ENCODE data around the gene ZNF787. TPM values are rescaled to one million over a fixed set of nuclear protein-coding genes. Genes with fewer than 3 reads are reported as not detected.
"Not testable (repeated sequence)": the region's sequence is repeated elsewhere in the genome, so short reads cannot be mapped to it uniquely, and the experiment has no call there.

ZNF787 gene
- total and polyA plus RNA-seq, 2 donors, result 19.4 to 19.8 TPM

- Histone ChIP-seq H3K36me3 (ENCODE audit: control insufficient read depth in 2 of 2, insufficient read depth in 2 of 2, low read length in 1 of 2) (peaks cover 40 to 73% of the 10 kb centered on the region in 2 donors), H3K27me3 (ENCODE audit: control insufficient read depth in 2 of 2, insufficient read depth in 1 of 2, low read length in 1 of 2) (no peaks in the 10 kb centered on the region), H3K9me3 (ENCODE audit: control insufficient read depth in 2 of 2, insufficient read depth in 1 of 2, low read length in 1 of 2) (no peaks in the 10 kb centered on the region), H3K4me1 (ENCODE audit: control insufficient read depth in 2 of 2, insufficient read depth in 2 of 2, low read length in 2 of 2) (peaks cover 3 to 26% of the 10 kb centered on the region in 2 donors), H3K27ac (ENCODE audit: low read depth in 1 of 2, low read length in 1 of 2) (no peak overlapping the region), H3K4me3 (ENCODE audit: low read length in 2 of 2) (no peak overlapping the region)
- DNase-seq (ENCODE audit: low read depth in 6 of 9, low spot score in 9 of 9), result no peak
- WGBS, result 97% methylated on average over 9 of the region's 9 CpGs
Observed at GRCh38 chr19:56159009-56159559, 38.0 kb upstream of the ZNF787 start.

- Histone ChIP-seq H3K9me3 (ENCODE audit: control insufficient read depth in 2 of 2, insufficient read depth in 1 of 2, low read length in 1 of 2) (no peaks in the 10 kb centered on the region), H3K36me3 (ENCODE audit: control insufficient read depth in 2 of 2, insufficient read depth in 2 of 2, low read length in 1 of 2) (peaks cover 40 to 75% of the 10 kb centered on the region in 2 donors), H3K4me3 (ENCODE audit: low read length in 2 of 2) (no peak overlapping the region), H3K4me1 (ENCODE audit: control insufficient read depth in 2 of 2, insufficient read depth in 2 of 2, low read length in 2 of 2) (peaks cover 11 to 26% of the 10 kb centered on the region in 2 donors), H3K27me3 (ENCODE audit: control insufficient read depth in 2 of 2, insufficient read depth in 1 of 2, low read length in 1 of 2) (no peaks in the 10 kb centered on the region), H3K27ac (ENCODE audit: low read depth in 1 of 2, low read length in 1 of 2) (no peak overlapping the region)
- no peak for DNase-seq (ENCODE audit: low read depth in 6 of 9, low spot score in 9 of 9)
- WGBS, result 88% methylated on average over 16 of the region's 16 CpGs
Observed at GRCh38 chr19:56158170-56158757, 37.2 kb upstream of the ZNF787 start.

- peaks cover 12 to 19% of the 10 kb centered on the region in 2 donors for H3K4me1 ChIP-seq (ENCODE audit: control insufficient read depth in 2 of 2, insufficient read depth in 2 of 2, low read length in 2 of 2)
- H3K36me3 ChIP-seq (ENCODE audit: control insufficient read depth in 2 of 2, insufficient read depth in 2 of 2, low read length in 1 of 2), result peaks cover 40 to 80% of the 10 kb centered on the region in 2 donors
- H3K9me3 ChIP-seq (ENCODE audit: control insufficient read depth in 2 of 2, insufficient read depth in 1 of 2, low read length in 1 of 2), result no peaks in the 10 kb centered on the region
- no peak for DNase-seq (ENCODE audit: low read depth in 6 of 9, low spot score in 9 of 9)
- no peak overlapping the region for H3K4me3 ChIP-seq (ENCODE audit: low read length in 2 of 2)
- 99% methylated on average over 11 of the region's 11 CpGs for WGBS
- H3K27ac ChIP-seq (ENCODE audit: low read depth in 1 of 2, low read length in 1 of 2), result no peak overlapping the region
- no peaks in the 10 kb centered on the region for H3K27me3 ChIP-seq (ENCODE audit: control insufficient read depth in 2 of 2, insufficient read depth in 1 of 2, low read length in 1 of 2)
Observed at GRCh38 chr19:56156768-56157167, 35.7 kb upstream of the ZNF787 start.

GRCh38 chr19:56155124-56155687 is 34.1 kb upstream of the ZNF787 start:
- no peak for DNase-seq (ENCODE audit: low read depth in 6 of 9, low spot score in 9 of 9)
- Histone ChIP-seq H3K4me1 (ENCODE audit: control insufficient read depth in 2 of 2, insufficient read depth in 2 of 2, low read length in 2 of 2) (peaks cover 12 to 16% of the 10 kb centered on the region in 2 donors), H3K9me3 (ENCODE audit: control insufficient read depth in 2 of 2, insufficient read depth in 1 of 2, low read length in 1 of 2) (no peaks in the 10 kb centered on the region), H3K4me3 (ENCODE audit: low read length in 2 of 2) (no peak overlapping the region), H3K27ac (ENCODE audit: low read depth in 1 of 2, low read length in 1 of 2) (no peak overlapping the region), H3K27me3 (ENCODE audit: control insufficient read depth in 2 of 2, insufficient read depth in 1 of 2, low read length in 1 of 2) (no peaks in the 10 kb centered on the region), H3K36me3 (ENCODE audit: control insufficient read depth in 2 of 2, insufficient read depth in 2 of 2, low read length in 1 of 2) (peaks cover 38 to 71% of the 10 kb centered on the region in 2 donors)
- WGBS, result 96% methylated on average over 17 of the region's 17 CpGs

GRCh38 chr19:56153507-56153906 is 32.4 kb upstream of the ZNF787 start:
- Histone ChIP-seq H3K27me3 (ENCODE audit: control insufficient read depth in 2 of 2, insufficient read depth in 1 of 2, low read length in 1 of 2) (no peaks in the 10 kb centered on the region), H3K9me3 (ENCODE audit: control insufficient read depth in 2 of 2, insufficient read depth in 1 of 2, low read length in 1 of 2) (no peaks in the 10 kb centered on the region), H3K4me3 (ENCODE audit: low read length in 2 of 2) (no peak overlapping the region), H3K4me1 (ENCODE audit: control insufficient read depth in 2 of 2, insufficient read depth in 2 of 2, low read length in 2 of 2) (peaks cover 12 to 16% of the 10 kb centered on the region in 2 donors), H3K36me3 (ENCODE audit: control insufficient read depth in 2 of 2, insufficient read depth in 2 of 2, low read length in 1 of 2) (peaks cover 43 to 67% of the 10 kb centered on the region in 2 donors), H3K27ac (ENCODE audit: low read depth in 1 of 2, low read length in 1 of 2) (peak overlapping the region in 1 of 2 donors; percentile 67)
- 11% methylated on average over 6 of the region's 6 CpGs for WGBS
- peak in 3 of 9 donors; percentile 29 to 60 (median 37) for DNase-seq (ENCODE audit: low read depth in 6 of 9, low spot score in 9 of 9)

GRCh38 chr19:56152644-56153043 is 31.5 kb upstream of the ZNF787 start:
- 99% methylated on average over 2 of the region's 2 CpGs for WGBS
- Histone ChIP-seq H3K4me3 (ENCODE audit: low read length in 2 of 2) (no peak overlapping the region), H3K9me3 (ENCODE audit: control insufficient read depth in 2 of 2, insufficient read depth in 1 of 2, low read length in 1 of 2) (no peaks in the 10 kb centered on the region), H3K27ac (ENCODE audit: low read depth in 1 of 2, low read length in 1 of 2) (no peak overlapping the region), H3K4me1 (ENCODE audit: control insufficient read depth in 2 of 2, insufficient read depth in 2 of 2, low read length in 2 of 2) (peaks cover 12 to 16% of the 10 kb centered on the region in 2 donors), H3K36me3 (ENCODE audit: control insufficient read depth in 2 of 2, insufficient read depth in 2 of 2, low read length in 1 of 2) (peaks cover 41 to 67% of the 10 kb centered on the region in 2 donors), H3K27me3 (ENCODE audit: control insufficient read depth in 2 of 2, insufficient read depth in 1 of 2, low read length in 1 of 2) (no peaks in the 10 kb centered on the region)
- no peak for DNase-seq (ENCODE audit: low read depth in 6 of 9, low spot score in 9 of 9)

- Histone ChIP-seq H3K4me3 (ENCODE audit: low read length in 2 of 2) (no peak overlapping the region), H3K27me3 (ENCODE audit: control insufficient read depth in 2 of 2, insufficient read depth in 1 of 2, low read length in 1 of 2) (no peaks in the 10 kb centered on the region), H3K9me3 (ENCODE audit: control insufficient read depth in 2 of 2, insufficient read depth in 1 of 2, low read length in 1 of 2) (no peaks in the 10 kb centered on the region), H3K27ac (ENCODE audit: low read depth in 1 of 2, low read length in 1 of 2) (no peak overlapping the region), H3K4me1 (ENCODE audit: control insufficient read depth in 2 of 2, insufficient read depth in 2 of 2, low read length in 2 of 2) (peaks cover 12 to 16% of the 10 kb centered on the region in 2 donors), H3K36me3 (ENCODE audit: control insufficient read depth in 2 of 2, insufficient read depth in 2 of 2, low read length in 1 of 2) (peaks cover 33 to 62% of the 10 kb centered on the region in 2 donors)
- WGBS, result 98% methylated on average over 11 of the region's 11 CpGs
- DNase-seq (ENCODE audit: low read depth in 6 of 9, low spot score in 9 of 9), result no peak
Observed at GRCh38 chr19:56150358-56150757, 29.3 kb upstream of the ZNF787 start.

GRCh38 chr19:56149656-56150038 is 28.6 kb upstream of the ZNF787 start:
- H3K4me1 ChIP-seq (ENCODE audit: control insufficient read depth in 2 of 2, insufficient read depth in 2 of 2, low read length in 2 of 2), result peaks cover 14 to 21% of the 10 kb centered on the region in 2 donors
- no peak for DNase-seq (ENCODE audit: low read depth in 6 of 9, low spot score in 9 of 9)
- WGBS, result 99% methylated on average over 5 of the region's 5 CpGs
- H3K4me3 ChIP-seq (ENCODE audit: low read length in 2 of 2), result no peak overlapping the region
- H3K9me3 ChIP-seq (ENCODE audit: control insufficient read depth in 2 of 2, insufficient read depth in 1 of 2, low read length in 1 of 2), result no peaks in the 10 kb centered on the region
- no peak overlapping the region for H3K27ac ChIP-seq (ENCODE audit: low read depth in 1 of 2, low read length in 1 of 2)
- peaks cover 27 to 55% of the 10 kb centered on the region in 2 donors for H3K36me3 ChIP-seq (ENCODE audit: control insufficient read depth in 2 of 2, insufficient read depth in 2 of 2, low read length in 1 of 2)
- no peaks in the 10 kb centered on the region for H3K27me3 ChIP-seq (ENCODE audit: control insufficient read depth in 2 of 2, insufficient read depth in 1 of 2, low read length in 1 of 2)

- peaks cover 27 to 49% of the 10 kb centered on the region in 2 donors for H3K36me3 ChIP-seq (ENCODE audit: control insufficient read depth in 2 of 2, insufficient read depth in 2 of 2, low read length in 1 of 2)
Observed at GRCh38 chr19:56148955-56149655, 28.0 kb upstream of the ZNF787 start.

More at GRCh38 chr19:56148955-56149655, 28.0 kb upstream of the ZNF787 start:
- not testable (repeated sequence) for H3K4me3 ChIP-seq (ENCODE audit: low read length in 2 of 2); DNase-seq (ENCODE audit: low read depth in 6 of 9, low spot score in 9 of 9); H3K27ac ChIP-seq (ENCODE audit: low read depth in 1 of 2, low read length in 1 of 2); H3K27me3 ChIP-seq (ENCODE audit: control insufficient read depth in 2 of 2, insufficient read depth in 1 of 2, low read length in 1 of 2); H3K9me3 ChIP-seq (ENCODE audit: control insufficient read depth in 2 of 2, insufficient read depth in 1 of 2, low read length in 1 of 2)
- WGBS, result 99% methylated on average over 12 of the region's 12 CpGs
- H3K4me1 ChIP-seq (ENCODE audit: control insufficient read depth in 2 of 2, insufficient read depth in 2 of 2, low read length in 2 of 2), result peaks cover 18 to 25% of the 10 kb centered on the region in 2 donors

All from thymus (tissue), 11 donors.